GM19099 (cell line): ENCODE measurements around the gene RACGAP1.

ENCODE experiments used
- POLR2A ChIP-seq: IDR thresholded peaks from 3 replicates; pipeline ENCODE4 v1.6.1; 2011; ENCODE audit warnings: low read depth; ENCODE audit not compliant: insufficient read length; ENCODE audit errors: extremely low read depth

The RACGAP1 gene

GRCh38 chr12:49953961-49954846, 71.1 kb downstream of the RACGAP1 start:
- TF ChIP-seq POLR2A: no peak

DNA sequence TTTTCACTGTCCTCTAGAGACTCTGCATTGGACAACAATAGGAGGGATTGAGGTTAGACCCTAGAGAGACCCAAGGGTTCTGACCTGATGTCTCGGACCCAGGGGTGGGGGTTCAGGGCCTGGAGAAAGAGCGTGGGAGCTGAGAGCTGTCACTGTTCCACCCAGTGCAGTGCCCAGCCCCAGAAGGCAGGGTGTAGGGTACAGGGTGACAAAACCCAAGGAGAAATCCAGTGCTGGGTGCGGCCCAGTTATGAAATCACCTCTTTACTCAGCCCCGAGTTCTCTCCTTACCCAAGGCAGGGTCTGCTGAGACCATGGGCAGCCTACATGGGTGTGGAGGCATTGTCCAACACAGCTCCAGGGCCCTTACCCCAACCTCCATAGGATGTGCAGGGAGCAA, 72.1 kb downstream of the RACGAP1 start:
- TF ChIP-seq POLR2A: no peak

GRCh38 chr12:49952391-49953055, 72.8 kb downstream of the RACGAP1 start:
- no peak for TF ChIP-seq POLR2A

- no peak for TF ChIP-seq POLR2A
Measured at GRCh38 chr12:49951411-49952240, 73.7 kb downstream of the RACGAP1 start.

- no peak for TF ChIP-seq POLR2A
Measured at GRCh38 chr12:49950273-49951251, 74.7 kb downstream of the RACGAP1 start, which contains the start of gene AQP2. Gene AQP2 (plus strand): TSS chr12:49950737. CDS start chr12:49950831, 94 bp downstream.

DNA sequence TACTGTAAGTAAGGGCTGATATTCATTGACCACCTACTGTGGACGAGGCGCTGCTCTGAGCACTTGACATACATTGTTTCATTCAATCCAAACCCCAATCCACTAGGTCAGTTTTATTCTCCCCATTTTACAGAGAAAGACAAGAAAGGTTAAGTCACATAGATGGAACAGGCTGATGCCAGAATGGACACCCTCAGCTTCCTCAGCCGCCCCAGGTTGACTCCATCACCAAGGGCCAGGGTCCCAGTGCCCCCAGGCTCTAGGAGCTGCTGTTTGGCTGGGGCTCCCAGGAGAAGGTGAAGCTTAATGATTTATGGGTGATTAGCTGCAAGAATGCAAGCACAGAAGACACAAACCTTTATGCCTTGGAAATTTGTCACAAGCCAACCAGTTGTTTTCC, 75.4 kb downstream of the RACGAP1 start:
- no peak for TF ChIP-seq POLR2A

DNA sequence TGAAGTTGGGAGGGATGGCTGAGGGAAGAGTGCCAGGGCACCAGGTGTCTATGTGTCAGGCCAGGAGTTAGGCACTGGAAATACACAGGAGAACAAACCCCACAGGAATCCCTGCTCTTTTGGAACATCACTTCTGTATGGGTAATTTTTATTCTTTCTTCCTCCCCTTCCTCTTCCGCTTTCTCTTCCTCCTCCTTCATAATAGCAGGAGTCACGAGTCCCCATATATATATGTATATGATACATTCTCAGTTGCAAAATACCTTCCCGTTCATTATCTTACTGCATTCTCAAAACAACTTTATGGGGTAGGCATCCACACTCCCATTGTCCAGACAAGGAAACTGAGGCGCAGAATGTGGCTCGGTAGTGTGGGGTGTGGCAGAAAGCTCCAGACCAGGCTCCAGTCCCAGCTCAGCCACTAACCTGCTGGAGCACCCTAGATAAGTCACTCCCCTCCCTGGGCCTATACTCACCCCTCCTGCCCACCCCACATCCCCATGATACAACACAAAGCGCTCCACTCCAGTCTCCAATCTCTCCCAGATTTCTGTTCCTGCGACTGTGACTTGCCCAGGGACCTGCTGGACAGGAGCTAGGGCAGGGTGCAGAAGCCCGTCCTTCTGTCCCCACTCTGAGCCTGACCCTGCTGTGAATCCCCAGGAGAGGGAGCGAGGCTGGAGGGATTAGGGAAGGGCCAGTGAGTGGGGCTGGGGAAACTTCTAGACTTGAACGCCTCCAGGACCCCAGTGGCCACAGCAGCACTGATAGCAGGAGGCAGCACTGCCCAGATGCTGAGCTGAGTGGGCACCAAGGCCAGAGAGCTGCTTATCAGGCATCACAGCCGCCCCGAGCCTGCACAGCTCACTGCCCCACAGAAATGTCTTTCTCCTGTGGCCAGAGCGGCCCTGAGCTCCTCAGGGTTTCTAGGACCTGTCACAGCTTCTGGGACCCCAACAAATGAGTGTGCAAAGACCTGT, 76.1 kb downstream of the RACGAP1 start:
- TF ChIP-seq POLR2A: no peak

DNA sequence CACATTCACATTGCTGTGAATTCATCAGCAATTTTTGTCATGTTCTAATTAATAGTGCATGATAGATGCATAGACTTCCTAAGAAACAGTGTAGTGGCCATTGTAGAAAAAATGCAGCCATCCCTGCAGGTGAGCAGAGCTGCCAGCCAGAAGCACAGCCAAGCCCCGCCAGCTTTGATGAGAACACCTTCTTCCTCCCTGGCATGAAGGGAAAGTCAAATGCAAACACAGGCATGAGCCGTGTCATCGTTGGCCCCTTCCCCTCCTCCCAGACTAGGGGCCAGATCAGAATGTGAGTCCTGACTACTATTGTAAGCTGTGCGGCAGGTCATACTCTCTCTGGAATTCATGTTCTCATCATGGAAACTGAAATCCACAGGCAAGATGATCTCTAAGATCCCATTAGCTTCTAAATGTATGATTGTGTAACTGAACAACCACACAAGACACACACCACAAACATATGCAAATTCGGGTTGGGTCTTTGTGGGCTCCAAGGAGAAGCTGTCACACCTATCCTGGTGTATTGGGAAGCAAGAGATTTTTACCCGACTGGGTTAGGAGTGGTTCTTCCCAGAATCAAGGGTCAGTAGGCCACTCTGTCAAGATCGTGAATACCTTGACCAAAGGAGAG, 77.6 kb downstream of the RACGAP1 start:
- TF ChIP-seq POLR2A: no peak

DNA sequence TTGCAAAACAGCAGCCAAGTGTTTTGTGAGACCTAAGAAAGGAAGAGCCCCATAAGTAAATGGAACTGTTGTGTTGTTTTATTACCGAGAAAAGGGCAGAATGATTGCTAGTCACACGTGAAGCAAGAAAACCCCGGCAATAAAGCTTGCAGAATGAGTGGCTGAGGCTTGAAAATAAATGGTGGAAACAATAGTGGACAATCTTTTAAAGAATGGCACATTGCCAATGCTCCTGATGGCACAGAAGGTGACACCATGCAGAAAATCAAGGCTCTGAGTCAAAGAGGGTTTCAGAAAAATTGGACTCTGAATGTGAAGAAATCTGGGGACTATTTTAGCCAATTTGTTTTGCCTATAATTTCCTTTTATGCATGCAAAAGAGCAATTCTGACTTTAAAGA, 78.8 kb downstream of the RACGAP1 start:
- no peak for TF ChIP-seq POLR2A

GRCh38 chr12:49946086-49946485, 79.2 kb downstream of the RACGAP1 start:
- TF ChIP-seq POLR2A: no peak

- TF ChIP-seq POLR2A: no peak
Measured at GRCh38 chr12:49945394-49946080, 79.8 kb downstream of the RACGAP1 start.

DNA sequence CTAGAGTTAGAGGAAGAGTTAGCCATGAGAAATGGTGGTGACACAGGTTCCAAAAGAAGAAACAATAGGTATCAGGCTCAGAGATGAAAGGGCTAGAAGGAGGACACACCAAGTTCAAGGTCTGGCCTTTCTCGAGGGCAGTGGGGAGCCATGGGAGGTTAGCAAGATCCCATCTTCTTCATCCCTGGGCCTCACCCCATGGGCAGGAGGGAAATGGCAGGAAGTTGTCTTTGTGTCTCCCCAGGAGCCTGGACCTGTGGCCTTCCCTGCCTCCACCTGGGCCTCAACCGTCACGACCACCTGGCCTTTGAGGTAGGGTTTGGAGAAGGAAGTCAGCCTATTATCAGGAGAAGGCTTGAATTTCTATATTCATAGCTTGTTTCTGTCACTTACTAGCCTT, 80.6 kb downstream of the RACGAP1 start:
- no peak for TF ChIP-seq POLR2A
